ENCODE data around the gene CAPN8.

Gene CAPN8

DNA sequence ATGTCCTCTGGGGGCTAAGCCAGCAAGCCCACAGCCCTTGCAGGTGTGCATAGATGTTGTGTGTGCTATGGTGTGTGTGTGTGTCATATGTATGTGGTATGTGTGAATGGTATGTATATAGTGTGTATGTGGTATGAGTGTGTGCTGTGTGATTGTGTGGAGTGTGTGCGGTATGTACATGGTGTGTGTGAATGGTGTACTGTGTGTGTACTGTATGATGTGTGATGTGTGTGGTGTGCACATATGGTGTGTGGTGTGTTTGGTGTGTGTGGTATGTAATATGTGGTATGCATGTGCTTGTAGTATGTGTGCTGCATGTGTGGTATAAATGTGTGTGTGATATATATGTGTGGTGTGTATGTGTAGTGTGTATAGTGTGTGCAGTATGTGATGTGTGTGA lies 107.0 kb downstream of the CAPN8 start:
- no peak for DNase-seq (ENCODE audit: extremely low read depth, insufficient read length)
- no peaks in the 10 kb centered on the region; the same call in 1 of the 2 replicates for H3K27me3 ChIP-seq (replicated peaks; ENCODE audit: control insufficient read depth, insufficient read depth, low read length)

DNA sequence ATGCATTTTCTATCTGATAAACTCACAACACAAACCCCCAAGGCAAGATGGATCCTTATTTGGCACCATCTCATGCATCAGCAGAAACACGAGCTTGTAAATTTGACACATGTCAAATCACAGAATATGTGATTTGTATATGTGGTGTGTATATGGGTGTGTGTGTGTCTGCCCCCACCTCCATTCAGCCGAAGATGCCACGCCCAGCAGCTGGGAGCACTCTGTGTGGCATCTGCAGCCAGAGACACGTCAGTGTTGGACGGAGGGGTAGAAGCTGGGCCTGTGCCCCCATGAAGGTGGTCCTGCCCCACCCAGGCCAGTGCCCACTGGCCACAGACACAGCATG lies 108.4 kb downstream of the CAPN8 start:
- no peaks in the 10 kb centered on the region for H3K36me3 ChIP-seq (ENCODE audit: control insufficient read depth, insufficient read depth, low read length)
- DNase-seq (ENCODE audit: extremely low read depth, insufficient read length), result no peak
- H3K27me3 ChIP-seq (replicated peaks; ENCODE audit: control insufficient read depth, insufficient read depth, low read length), result no peaks in the 10 kb centered on the region; the same call in 1 of the 2 replicates
- TF ChIP-seq, protein P1, sequence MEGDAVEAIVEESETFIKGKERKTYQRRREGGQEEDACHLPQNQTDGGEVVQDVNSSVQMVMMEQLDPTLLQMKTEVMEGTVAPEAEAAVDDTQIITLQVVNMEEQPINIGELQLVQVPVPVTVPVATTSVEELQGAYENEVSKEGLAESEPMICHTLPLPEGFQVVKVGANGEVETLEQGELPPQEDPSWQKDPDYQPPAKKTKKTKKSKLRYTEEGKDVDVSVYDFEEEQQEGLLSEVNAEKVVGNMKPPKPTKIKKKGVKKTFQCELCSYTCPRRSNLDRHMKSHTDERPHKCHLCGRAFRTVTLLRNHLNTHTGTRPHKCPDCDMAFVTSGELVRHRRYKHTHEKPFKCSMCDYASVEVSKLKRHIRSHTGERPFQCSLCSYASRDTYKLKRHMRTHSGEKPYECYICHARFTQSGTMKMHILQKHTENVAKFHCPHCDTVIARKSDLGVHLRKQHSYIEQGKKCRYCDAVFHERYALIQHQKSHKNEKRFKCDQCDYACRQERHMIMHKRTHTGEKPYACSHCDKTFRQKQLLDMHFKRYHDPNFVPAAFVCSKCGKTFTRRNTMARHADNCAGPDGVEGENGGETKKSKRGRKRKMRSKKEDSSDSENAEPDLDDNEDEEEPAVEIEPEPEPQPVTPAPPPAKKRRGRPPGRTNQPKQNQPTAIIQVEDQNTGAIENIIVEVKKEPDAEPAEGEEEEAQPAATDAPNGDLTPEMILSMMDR (IDR thresholded peaks at IDR 0.05; ENCODE audit: insufficient read depth, low read length, poor library complexity, severe bottlenecking), result no peak
- no peak overlapping the region for H3K4me3 ChIP-seq (replicated peaks; ENCODE audit: low read depth, low read length)

More for the DNA sequence above, 107.0 kb downstream of the CAPN8 start:
- no peak overlapping the region for H3K4me3 ChIP-seq (replicated peaks; ENCODE audit: low read depth, low read length)
- no peaks in the 10 kb centered on the region for H3K36me3 ChIP-seq (ENCODE audit: control insufficient read depth, insufficient read depth, low read length)
- TF ChIP-seq, protein P1 (IDR thresholded peaks at IDR 0.05; ENCODE audit: insufficient read depth, low read length, poor library complexity, severe bottlenecking), result no peak

DNA sequence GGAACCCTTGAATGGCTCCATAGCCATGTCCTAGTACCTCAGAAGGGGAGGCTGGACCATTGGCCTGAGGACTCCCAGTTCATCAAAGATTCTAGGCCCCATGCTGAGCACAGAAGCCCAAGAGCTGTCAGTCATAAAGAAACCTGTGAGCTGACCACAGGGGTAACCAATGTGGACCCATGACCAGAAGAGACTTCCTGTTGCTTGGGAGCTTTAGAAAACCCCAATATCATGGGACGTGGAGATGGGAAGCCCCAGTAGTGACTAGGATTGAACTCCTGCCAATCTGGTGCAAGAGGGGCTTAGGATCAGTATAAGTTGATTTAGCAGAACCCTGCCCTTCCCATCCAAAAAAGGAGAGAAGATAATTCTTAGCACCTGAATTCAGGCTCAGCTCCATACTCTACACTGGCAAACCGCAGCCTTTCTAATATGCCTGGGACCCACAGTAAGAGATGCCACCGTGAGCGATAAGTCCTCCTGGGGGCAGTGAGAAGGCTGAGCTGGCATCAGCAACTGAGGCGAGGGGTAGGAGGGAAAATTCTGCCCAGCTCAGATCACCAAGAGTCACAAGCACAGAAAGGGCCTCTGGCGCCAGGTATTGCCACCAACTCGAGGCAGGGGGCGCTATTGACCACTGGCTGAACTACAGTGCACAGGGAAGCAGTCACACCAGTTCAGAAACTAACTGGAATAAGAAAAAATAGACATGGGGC lies 108.9 kb downstream of the CAPN8 start:
- TF ChIP-seq, protein P1 (IDR thresholded peaks at IDR 0.05; ENCODE audit: insufficient read depth, low read length, poor library complexity, severe bottlenecking), result peak; percentile 84
- peak; percentile 37 for DNase-seq (ENCODE audit: extremely low read depth, insufficient read length)
- Histone ChIP-seq H3K27me3 (replicated peaks; ENCODE audit: control insufficient read depth, insufficient read depth, low read length) (no peaks in the 10 kb centered on the region; the same call in 1 of the 2 replicates), H3K4me3 (replicated peaks; ENCODE audit: low read depth, low read length) (no peak overlapping the region), H3K36me3 (ENCODE audit: control insufficient read depth, insufficient read depth, low read length) (no peaks in the 10 kb centered on the region)

DNA sequence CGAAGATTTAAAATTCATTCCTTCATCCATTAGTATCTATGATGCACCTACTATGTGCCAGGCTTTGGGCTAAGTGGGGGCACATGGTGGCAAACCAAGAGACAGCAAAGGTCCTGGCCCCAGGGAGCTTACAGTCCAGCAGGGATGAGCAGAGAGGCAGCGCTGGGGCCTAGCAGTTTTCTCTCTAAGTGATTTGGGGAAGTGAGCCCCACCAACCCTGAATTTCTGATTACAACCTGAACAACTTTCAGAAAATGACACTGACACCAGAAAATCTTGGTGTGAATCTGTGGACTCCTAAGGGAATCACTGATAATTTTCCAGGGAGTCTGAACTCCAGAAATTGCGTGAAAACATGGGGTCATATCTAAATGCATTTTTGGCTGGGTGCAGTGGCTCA lies 111.5 kb downstream of the CAPN8 start:
- Histone ChIP-seq H3K27me3 (replicated peaks; ENCODE audit: control insufficient read depth, insufficient read depth, low read length) (no peaks in the 10 kb centered on the region; the same call in 1 of the 2 replicates), H3K36me3 (ENCODE audit: control insufficient read depth, insufficient read depth, low read length) (no peaks in the 10 kb centered on the region), H3K4me3 (replicated peaks; ENCODE audit: low read depth, low read length) (no peak overlapping the region)
- no peak for DNase-seq (ENCODE audit: extremely low read depth, insufficient read length)
- TF ChIP-seq, protein P1 (IDR thresholded peaks at IDR 0.05; ENCODE audit: insufficient read depth, low read length, poor library complexity, severe bottlenecking), result no peak

DNA sequence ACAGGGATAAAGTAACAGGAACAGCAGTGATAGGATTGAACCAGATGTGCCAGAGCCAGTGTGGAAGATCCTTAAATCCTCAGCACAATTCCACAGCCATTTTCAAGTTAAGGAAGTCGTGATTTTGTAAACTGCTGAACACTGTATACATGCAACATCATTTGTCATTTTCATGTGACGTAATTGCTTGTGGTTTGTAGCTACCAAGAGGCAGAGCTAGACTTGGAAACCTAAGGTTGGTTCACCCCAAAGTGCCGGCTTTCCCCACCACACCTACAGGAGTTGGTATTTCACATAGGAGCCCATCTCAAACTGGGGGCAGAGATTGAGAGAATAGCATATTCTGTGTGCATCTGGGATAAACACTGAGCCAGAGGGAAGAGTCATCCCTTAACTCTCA lies 113.9 kb downstream of the CAPN8 start:
- H3K27me3 ChIP-seq (replicated peaks; ENCODE audit: control insufficient read depth, insufficient read depth, low read length), result no peaks in the 10 kb centered on the region; the same call in 1 of the 2 replicates
- DNase-seq (ENCODE audit: extremely low read depth, insufficient read length), result no peak
- TF ChIP-seq, protein P1 (IDR thresholded peaks at IDR 0.05; ENCODE audit: insufficient read depth, low read length, poor library complexity, severe bottlenecking), result no peak
- H3K36me3 ChIP-seq (ENCODE audit: control insufficient read depth, insufficient read depth, low read length), result no peaks in the 10 kb centered on the region
- H3K4me3 ChIP-seq (replicated peaks; ENCODE audit: low read depth, low read length), result no peak overlapping the region

Measured in GM06990 (cell line).